GM18861 (cell line): ENCODE data around the gene LDLRAD4.

Experiments used
- ATAC-seq: cut with Tn5 transposase; IDR thresholded peaks from one replicate; pipeline ENCODE4 v1.9.1; 2021; ENCODE audit not compliant: unreplicated experiment

Gene LDLRAD4

DNA sequence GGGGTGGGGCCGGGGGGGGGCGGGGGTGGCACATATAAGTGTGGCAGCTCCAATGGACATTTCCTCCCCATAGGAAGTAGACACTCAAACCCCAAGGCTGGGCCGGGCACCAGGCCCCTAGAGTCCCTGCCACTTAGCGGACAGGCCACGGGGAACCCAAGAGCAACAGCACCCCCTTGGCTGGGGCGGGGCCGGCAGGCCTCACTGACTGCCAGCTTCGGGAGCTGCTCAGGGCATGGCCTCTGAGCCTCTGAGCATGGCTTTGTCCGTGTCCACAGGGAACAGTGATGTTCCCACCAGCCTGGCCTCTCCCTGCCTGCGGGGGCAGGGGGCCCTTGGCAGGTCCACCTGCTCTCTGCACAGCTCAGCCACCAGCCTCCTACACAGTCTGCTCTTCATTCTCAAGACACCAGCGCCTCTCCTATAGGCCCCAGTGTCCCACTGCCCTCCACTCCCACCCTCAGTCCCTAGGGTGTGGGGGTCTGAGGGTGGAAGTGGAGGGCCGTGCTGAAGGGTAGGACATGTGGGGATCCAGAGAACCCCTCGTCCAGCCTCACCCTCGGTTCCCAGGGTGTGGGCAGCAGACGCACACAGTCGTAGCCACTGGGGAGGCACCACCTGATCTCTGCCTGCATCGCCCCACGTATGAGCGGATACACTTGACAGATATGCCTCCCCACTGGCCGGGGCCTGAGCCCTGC is 401.1 kb downstream of the LDLRAD4 start:
- no peak for ATAC-seq

DNA sequence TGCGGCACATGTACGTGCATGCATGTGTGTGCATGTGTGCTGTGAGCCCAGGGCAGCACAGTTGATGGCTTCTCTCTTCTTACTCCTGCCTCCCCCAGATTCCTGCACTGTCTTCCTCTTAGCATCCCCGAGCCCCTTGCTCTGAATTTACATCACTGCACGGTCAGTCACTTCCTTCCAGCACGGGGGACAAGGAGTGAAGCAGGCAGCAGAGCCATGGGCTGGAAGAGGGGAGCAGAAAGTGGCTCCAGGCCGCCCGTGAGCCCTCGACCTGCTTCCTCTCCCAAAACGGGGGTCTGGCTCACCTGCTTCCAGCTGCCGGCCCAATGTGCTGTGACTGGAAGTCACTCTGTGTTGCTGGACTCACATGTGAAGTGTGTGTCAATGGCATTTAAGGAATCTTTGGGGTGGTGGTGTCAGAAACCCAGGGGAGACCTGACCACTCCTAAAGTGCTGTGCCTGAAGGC is 401.7 kb downstream of the LDLRAD4 start:
- no peak for ATAC-seq

DNA sequence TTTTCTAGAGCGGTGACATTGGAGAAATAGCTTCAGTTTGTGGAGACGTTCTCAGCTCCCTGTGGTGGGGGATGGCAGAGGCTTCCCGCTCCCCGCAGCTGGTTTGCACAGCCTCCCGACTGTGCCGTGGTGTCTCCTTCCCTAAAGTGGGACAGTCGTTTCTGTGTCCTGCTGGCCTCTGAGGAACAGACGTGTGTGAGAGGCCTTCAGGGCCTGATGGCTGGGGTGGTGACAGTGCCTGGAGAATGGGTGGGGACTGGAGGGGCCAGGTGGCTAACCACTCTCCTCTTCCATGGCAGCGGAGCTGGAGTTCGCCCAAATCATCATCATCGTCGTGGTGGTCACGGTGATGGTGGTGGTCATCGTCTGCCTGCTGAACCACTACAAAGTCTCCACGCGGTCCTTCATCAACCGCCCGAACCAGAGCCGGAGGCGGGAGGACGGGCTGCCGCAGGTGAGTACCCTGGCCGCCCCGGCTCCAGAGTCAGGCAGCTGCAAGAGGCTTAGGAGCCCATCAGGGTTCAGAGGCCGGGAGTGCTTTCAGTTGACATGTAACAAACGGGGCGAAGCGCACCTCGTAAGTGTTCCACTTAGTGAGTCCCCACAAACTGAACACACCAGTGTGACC is 402.4 kb downstream of the LDLRAD4 start:
- ATAC-seq, result no peak

DNA sequence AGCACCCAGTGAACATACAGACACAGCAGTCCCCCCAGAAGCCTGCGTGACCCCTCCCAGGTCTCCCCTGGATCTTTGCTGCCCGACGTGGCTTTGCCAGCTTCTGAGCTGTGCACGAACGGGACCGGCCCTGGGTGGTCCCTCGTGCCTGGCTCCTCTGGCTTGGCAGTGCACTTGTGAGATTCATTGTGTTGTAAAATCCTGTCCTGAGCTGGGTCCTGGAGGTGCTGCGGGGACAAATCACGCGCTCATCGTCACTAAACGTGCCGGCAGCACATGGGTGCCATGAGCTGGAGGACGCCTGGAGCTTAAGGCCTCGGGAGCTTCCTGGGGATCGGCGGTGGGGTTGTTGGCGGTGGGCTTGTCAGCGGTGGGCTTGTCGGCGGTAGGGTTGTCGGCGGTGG is 402.9 kb downstream of the LDLRAD4 start:
- ATAC-seq, result no peak

DNA sequence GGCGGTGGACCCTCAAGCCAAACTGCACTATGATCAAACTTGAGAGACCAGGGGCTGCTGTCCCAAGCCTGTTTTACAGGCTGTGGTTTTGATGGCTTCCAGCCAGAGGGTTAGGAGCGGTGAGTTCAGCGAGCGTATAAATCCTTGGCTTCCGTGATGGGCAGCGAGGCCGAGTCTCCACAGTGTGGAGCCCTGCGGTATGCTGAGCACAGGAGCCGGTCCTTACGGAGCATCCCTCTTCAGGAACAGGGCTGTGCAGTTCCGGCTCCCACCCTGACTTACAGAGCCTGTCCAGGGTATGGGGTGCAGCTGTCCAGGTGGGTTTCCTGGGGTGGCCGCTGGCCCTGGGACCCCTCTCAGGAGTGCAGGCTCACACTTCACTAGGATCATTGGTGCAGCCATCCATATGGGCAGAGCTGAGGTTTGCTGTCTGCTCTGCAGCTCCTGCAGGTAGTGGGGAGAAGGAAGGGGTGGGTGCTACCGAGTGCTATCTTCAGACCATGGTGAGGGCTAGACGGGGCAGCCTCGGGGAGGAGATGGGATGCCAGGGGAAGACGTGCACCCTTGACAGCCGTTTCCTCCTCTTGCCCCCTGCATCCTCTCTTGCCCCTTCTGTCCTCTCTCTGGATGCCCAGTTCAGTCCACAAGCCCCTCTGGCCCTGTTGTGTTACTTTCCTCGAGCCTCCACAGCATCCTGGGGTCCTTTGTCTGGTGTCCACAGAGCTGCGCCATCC is 403.5 kb downstream of the LDLRAD4 start:
- ATAC-seq, result no peak

DNA sequence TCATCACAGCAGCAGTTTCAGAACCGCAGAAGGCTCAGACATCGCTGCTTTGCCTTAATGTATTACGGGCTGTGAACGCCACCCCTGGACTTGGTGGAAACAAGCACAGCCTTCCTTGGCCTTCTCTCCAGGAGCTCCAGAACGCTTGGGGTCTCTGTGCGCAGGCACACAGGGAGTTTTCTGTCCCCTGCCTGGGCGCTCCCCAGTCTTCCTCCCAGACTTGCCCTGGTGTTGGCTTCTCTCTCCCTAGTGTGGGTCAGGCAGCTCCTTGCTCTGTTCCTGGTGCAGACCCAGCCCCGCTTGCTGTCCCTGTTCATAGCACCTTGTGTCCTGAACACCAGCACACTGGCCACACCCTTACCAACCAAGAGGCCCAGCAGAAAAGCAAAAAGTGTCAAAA is 404.2 kb downstream of the LDLRAD4 start:
- ATAC-seq, result no peak

DNA sequence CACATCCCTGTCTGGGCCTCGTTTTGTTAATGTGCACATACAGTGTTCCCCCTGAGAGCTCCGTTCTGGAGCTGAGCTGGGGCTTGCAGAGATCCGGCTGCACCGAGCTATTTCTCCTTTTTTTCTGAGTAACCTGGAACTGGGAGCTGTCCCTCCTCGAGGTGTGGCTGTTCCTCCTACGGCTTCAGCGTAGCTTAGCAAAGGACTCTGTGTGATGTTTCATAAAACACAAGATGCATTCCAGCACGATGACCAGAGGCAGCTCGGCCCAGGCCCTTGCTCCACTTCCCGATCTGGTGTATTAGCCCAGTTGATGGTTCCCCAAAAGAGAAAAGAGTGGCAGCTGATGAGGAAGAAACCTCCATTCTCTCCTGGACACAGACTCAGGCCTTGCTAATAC is 404.8 kb downstream of the LDLRAD4 start:
- no peak for ATAC-seq

DNA sequence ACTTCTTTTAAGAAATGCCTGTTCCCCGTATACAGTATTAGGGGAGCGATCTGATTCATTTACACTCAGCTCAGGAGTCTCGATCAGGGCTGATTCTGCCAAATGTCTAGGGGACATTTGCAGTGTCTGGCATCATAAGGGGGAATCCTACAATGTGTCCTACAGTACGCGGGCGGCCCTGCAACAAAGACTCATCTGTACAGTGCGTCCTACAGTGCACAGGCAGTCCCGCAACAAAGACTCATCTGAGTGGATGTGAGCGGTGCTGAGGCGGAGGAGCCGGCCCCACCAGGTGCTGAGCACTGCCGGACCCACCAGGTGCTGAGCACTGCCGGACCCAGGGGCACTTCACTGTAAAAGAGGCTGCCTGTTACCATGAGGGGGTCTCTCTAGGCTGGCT is 405.3 kb downstream of the LDLRAD4 start:
- no peak for ATAC-seq

DNA sequence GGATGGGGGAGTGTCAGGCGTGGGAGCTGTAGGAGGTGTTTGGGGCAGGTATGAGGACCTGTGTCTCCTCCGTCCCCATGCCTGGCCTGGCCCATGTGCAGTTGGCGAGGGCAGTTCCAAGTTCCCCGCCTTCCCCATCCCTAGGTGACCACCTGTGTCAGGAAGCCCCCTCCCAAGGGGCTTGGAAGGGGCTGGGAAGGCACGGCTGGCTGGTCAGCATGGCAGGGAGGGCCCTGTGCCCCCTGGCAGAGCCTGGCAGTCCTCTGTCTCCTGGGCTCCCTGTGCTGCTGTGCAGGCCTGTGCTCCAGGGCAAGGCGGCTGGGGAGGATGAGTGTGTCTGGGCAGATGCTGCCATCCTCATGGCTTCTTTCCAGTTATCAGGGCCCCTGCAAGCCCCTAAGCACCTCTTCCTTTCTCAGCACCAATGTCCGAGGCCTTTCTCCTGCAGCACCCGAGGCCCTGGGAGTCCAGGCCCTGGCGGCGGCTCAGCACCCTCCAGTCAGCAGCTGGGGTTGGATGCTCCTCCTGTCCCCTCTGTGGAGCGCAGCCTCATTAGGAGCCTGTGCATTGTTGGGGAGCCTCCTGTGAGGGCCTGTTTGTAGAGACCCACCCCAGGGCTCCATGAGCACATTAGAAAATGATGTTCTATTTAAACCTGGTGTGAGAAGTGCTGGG is 406.1 kb downstream of the LDLRAD4 start:
- no peak for ATAC-seq

DNA sequence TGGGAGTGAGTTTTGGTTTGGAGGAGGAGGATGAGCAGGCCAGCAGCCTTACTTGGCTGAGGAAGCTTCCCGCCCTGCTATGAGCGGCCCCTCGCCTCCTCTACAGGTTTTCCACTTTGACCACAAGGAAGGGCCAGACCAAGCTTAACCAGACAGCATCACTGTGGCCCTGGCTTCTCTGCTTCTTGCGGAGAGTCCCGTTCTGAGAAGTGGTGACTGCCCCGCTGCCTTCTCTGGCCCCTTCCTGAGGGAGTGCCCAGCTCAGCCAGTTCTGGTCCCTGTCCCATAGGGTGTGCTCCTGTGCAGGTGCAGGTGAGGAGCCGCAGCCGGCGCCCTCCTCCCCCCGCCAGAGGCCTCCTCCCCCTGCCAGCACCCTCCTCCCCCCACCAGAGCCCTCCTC is 406.8 kb downstream of the LDLRAD4 start:
- no peak for ATAC-seq

DNA sequence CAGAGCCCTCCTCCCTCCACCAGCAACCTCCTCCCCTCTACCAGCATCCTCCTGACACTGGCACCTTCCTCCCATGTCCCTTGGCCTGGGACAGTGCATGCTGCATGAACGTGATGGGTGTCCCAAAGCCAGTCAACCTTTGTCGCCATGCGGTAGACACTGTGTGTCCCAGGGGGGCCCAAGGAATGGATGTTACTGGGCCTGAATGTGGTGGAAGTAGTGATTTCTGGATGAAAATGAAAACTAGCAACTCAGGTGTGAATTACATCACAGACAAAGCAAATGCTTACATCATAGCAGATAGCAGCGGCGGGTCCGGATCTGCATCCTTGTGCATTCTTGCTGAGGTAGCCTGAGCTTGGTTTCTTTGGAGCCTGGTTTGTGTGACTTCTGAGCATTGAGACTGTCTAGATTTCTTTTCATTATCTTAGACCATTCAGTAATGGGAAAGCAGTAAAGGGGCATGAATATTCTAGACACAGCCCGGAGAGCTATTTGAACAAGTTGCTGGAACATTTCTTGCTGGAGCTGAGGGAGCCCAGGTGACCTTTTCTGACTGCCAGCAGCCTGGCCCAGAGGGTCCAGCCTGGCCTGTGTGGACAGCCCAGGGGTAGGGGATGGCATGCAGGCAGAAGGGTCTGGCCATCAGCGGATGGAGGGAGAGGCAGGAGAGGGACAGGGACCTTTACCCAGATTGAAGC is 407.4 kb downstream of the LDLRAD4 start:
- no peak for ATAC-seq

DNA sequence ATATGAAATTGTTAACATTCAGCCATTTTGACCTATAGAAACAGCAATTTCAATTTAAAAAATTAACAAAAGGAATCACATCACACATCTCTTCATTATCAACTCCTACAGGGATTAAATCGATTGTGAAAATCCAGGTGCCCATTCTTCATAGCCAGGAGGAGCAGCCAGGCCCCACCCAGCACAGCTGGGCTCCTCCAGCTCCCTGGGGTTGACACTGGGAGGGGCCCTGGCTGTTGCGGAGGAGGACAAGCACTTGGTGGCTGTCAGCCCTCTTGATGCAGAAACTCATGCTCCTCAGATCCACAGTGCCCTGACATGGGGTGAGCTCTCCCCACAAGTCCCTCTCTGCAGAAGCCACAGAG is 408.0 kb downstream of the LDLRAD4 start:
- ATAC-seq, result no peak

DNA sequence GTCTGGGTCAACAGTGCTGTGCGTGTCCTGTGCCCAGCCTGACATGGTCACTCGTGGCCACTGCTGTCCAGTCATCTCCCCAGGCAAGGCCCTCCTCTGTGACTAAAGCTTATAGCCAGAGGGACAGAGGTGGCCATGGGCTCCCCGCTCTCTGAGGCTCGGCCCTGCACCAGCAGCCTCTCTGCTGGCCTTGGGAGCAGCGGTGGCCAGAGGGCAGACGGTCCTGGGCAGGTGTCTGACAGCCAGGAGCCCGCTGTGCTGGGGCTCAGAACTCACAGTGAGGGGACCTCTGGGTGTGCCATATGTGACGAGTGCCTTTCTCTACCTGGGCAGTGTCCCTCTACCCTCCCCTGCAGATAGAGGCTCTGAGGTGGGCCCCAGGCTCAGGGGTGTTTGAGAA is 409.1 kb downstream of the LDLRAD4 start:
- no peak for ATAC-seq

DNA sequence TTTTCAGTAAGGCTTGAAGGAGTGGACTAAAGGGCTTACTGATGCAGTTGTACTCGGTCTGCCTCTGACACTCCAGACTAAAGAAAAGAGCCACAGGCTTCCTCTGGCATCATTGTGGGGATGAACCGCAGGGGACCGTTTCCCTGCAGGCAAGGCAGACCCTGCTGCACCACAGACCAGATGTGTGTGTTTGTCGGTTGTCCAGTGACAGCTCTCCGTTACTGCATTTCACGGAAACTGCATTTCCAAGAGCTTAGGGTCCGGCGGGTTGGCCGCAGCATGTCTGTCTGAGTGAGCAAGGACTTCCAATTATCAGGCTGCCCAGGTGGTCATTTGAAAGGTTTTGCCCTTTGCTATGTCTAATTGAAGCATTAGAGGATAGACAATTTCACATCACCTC is 409.7 kb downstream of the LDLRAD4 start:
- ATAC-seq, result no peak

DNA sequence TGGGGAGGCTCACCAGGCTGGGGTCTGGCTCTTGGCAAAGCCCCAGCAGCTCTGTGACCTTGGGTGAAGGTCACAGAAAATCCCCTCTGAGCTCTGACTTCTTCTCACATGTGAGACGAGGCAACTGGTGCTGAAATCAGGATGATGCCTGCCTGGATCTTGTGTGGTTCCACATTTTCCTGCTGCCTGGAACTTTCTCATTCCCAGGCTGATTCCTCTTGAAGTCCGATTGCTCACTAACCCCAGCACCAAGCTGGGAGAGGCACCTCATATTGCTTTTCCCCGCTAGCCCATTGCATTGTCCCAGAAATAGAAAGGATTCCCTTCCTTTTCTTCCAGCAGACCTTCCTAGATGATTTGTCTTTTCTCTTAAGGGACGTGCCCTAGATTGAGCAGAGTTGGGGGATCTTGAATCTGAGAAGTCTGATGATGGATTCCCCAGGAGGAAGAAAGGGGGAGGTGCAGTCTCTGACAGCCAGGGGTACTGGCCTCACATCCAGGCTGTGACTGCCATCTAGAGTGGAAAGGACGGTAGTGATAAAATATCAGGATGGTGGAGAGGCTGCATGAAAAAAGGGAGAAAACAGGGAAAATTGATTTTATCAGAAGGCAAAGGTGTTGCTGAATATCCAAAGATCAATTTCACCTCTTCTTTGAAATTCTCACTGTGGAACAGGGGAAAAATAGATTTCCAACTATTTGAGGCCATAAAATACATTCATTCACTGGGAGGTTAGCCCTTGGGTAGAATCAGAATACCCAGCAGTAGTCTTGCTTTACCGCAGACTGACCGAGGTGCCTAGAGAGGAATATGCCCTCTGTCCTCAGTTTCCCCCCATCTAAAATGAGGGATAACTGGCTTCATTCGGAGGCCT is 411.5 kb downstream of the LDLRAD4 start:
- peak; percentile 79 for ATAC-seq

DNA sequence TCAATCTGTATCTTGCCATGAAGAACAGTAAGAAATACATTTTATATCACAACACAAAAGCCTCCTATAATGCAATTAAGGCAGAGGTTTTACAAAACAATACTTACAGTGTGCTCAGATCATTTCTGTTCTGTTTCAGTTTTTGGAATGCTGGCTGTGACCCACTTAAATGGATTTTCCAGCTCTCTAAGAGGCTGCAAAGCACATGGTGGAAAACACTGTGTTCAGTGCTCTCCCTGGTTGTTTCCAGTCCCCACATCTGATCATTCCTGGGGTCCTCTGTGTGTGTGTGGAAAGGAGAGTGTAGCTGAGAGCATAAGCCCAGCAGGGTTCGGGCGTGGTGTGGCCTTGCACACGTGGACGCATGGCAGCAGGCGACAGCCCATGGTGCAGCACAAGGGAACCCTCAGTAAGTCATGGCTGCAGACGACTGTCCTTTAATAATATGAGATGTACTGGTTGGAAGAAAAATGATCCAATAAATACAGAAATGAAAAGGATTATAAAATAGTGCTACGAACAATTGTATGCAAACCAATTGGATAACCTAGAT is 412.2 kb downstream of the LDLRAD4 start:
- ATAC-seq, result no peak

DNA sequence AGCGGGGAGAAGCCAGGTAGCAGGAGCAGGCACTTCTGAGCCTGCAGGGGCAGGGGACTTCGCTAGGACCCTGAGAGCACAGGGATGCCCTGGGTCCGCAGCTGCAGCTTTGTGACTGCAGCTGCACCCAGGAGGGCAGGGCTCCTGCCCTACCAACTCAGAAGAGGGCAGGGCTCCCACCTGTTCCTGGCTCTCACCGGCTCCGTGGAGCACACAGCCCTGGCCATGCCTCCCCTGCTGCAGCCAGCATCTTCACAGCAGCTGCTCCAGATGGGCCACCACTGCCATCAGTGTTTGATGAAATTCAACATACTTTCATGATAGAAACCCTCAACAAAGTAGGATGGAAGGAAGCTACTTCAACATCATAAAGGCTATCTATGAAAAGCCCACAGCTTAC is 415.1 kb downstream of the LDLRAD4 start:
- ATAC-seq, result no peak

DNA sequence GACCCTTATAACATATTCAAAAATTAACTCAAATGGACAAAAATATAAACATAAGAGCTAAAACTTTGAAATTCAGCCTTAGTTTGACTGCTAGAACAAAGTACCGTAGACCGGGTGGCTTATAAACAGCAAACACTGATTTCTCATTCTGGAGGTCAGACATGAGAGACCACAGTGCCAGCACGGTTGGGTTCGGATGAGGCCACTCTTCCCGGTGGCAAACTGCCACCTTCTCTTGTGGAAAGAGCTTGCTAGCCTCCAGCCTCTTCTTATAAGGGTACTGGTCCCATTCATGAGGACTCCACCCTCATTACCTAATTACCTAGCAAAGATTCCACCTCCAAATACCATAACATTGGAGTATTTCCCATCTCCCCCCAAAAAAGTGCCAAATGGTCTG is 416.5 kb downstream of the LDLRAD4 start:
- no peak for ATAC-seq

DNA sequence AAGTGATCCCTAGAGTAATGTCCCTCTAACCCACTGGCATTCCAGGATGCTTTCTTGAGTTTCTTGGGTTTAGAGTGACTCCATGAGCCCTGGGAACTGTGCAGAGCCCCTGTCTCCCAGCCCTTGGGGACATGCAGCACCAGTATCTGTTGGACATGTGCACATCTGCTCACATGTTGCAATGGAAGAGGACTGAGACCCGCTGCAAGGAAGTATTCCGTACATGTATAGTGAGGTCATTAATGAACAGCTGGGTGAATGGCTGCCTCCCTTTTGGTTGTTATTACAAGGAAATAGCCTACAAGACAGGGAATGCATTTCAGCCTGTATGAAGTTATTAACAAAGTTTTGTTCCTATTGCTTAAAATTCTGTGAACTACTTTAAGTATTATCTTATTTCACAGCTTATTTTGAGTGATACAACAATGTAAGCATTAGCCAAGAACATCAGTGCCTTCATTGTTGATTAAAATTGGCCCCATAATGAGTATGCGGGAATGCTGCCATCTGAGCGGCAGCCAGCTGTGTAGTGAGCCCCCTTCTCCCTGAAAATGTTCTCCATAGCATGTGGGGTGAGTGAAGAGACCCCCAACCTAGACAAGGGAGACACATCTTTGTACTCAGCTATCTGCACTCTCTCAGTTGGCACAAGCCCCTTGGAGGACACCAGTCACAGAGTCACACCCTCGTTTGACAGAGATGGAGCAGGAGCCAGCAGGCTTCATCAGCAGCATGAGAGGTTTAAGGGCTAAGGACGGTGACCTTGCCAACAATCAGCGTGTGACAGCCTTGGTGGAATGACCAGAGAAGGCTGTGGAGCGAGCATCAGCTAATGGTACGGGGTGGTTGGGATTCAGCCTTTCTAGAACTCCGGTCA is 420.4 kb downstream of the LDLRAD4 start:
- ATAC-seq, result no peak
